Measurements from ENCODE around the gene FAIM.

DNA sequence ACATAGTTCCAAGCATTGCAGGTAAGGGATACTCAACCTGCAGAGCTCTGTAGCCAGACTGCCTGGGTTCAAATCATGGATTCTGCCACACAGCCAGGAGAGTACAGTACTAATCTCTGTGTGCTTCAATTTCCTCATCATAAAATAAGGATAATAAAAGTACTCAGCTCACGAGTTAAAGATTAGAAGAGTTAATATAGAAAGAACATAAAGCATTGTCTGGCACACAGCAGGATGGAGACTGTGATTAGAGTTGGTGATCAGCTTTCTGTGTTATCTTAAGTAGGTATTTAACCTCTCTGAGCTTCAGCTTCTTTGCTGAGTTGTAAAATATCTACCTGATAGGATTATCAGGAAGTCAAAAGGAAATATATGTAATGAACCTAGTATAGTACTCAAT is 17.2 kb upstream of the FAIM start:
- TF ChIP-seq, protein P1, sequence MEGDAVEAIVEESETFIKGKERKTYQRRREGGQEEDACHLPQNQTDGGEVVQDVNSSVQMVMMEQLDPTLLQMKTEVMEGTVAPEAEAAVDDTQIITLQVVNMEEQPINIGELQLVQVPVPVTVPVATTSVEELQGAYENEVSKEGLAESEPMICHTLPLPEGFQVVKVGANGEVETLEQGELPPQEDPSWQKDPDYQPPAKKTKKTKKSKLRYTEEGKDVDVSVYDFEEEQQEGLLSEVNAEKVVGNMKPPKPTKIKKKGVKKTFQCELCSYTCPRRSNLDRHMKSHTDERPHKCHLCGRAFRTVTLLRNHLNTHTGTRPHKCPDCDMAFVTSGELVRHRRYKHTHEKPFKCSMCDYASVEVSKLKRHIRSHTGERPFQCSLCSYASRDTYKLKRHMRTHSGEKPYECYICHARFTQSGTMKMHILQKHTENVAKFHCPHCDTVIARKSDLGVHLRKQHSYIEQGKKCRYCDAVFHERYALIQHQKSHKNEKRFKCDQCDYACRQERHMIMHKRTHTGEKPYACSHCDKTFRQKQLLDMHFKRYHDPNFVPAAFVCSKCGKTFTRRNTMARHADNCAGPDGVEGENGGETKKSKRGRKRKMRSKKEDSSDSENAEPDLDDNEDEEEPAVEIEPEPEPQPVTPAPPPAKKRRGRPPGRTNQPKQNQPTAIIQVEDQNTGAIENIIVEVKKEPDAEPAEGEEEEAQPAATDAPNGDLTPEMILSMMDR (conservative IDR thresholded peaks at IDR 0.05; ENCODE audit: low read length) = no peak
- no peak for TF ChIP-seq EZH2phosphoT487 (IDR thresholded peaks at IDR 0.05; ENCODE audit: borderline replicate concordance, low read depth, low read length)
